ENCODE measurements around the gene SOCS3. TPM values are rescaled to one million over a fixed set of nuclear protein-coding genes. Genes with fewer than 3 reads are reported as not detected.

SOCS3 gene
- total and polyA plus RNA-seq, 10 donors, result 10.7 to 164 (median 62.1) TPM

GRCh38 chr17:78401891-78402290, 42.0 kb upstream of the SOCS3 start:
- Histone ChIP-seq H3K27ac (peak overlapping the region in 1 of 8 donors; percentile 30), H3K4me1 (peaks cover 0 to 19% (median 4%) of the 10 kb centered on the region in 6 donors), H3K27me3 (replicated peaks in 1 of 7) (no peaks in the 10 kb centered on the region), H3K36me3 (peaks cover 19 to 100% (median 95%) of the 10 kb centered on the region in 6 donors), H3K9me3 (no peaks in the 10 kb centered on the region), H3K4me3 (no peak overlapping the region)
- WGBS, 5 donors, result 59 to 95% (median 70%) methylated on average over 5 to 8 of the region's 8 CpGs
- intact Hi-C loops (cut with DNase I; ENCODE audit: low total_unique reads), result no loop called here
- TF ChIP-seq POLR2A (IDR thresholded peaks at IDR 0.05) (no peak), POLR2AphosphoS5 (IDR thresholded peaks at IDR 0.05) (peak in 2 of 3 donors; percentile 3 to 11)
- TF ChIP-seq, protein P1, sequence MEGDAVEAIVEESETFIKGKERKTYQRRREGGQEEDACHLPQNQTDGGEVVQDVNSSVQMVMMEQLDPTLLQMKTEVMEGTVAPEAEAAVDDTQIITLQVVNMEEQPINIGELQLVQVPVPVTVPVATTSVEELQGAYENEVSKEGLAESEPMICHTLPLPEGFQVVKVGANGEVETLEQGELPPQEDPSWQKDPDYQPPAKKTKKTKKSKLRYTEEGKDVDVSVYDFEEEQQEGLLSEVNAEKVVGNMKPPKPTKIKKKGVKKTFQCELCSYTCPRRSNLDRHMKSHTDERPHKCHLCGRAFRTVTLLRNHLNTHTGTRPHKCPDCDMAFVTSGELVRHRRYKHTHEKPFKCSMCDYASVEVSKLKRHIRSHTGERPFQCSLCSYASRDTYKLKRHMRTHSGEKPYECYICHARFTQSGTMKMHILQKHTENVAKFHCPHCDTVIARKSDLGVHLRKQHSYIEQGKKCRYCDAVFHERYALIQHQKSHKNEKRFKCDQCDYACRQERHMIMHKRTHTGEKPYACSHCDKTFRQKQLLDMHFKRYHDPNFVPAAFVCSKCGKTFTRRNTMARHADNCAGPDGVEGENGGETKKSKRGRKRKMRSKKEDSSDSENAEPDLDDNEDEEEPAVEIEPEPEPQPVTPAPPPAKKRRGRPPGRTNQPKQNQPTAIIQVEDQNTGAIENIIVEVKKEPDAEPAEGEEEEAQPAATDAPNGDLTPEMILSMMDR (IDR thresholded peaks at IDR 0.05 in 8 of 11, conservative IDR thresholded peaks at IDR 0.05 in 3 of 11), result no peak
- no peak for DNase-seq

DNA sequence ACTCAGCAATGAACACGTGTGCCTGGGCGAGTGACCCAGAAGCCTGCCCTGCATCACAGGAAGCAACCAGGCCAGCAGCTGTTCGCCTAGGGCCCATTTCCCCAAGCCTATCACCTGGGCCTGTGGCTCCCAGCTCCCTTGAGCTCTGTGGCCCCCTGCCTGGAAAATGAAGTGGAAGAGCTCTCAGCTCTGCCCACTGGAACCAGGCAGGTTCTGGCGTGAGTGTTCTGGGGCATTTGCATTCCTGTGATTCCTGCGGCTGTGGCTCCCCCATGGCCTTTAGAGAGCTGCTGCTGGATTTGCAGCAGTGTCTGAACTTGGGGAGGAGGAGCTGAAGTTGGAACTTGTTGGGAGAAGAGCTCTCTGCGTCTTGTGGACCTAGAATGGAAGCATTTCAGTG, 41.4 kb upstream of the SOCS3 start:
- TF ChIP-seq, protein P1 (IDR thresholded peaks at IDR 0.05 in 8 of 11, conservative IDR thresholded peaks at IDR 0.05 in 3 of 11), result no peak
- TF ChIP-seq POLR2A (IDR thresholded peaks at IDR 0.05) (no peak), POLR2AphosphoS5 (IDR thresholded peaks at IDR 0.05) (no peak)
- H3K27me3 ChIP-seq (replicated peaks in 1 of 7), result no peaks in the 10 kb centered on the region
- H3K27ac ChIP-seq, result peak overlapping the region in 1 of 8 donors; percentile 30
- H3K9me3 ChIP-seq, result no peaks in the 10 kb centered on the region
- H3K4me3 ChIP-seq, result no peak overlapping the region
- whole genome bisulfite sequencing, 5 donors, result 59 to 91% (median 71%) methylated on average over 4 to 6 of the region's 6 CpGs
- H3K36me3 ChIP-seq, result peaks cover 19 to 100% (median 98%) of the 10 kb centered on the region in 6 donors
- H3K4me1 ChIP-seq, result peaks cover 0 to 13% (median 2%) of the 10 kb centered on the region in 6 donors
- intact Hi-C loops (cut with DNase I; ENCODE audit: low total_unique reads), result no loop called here
- DNase-seq, result no peak

DNA sequence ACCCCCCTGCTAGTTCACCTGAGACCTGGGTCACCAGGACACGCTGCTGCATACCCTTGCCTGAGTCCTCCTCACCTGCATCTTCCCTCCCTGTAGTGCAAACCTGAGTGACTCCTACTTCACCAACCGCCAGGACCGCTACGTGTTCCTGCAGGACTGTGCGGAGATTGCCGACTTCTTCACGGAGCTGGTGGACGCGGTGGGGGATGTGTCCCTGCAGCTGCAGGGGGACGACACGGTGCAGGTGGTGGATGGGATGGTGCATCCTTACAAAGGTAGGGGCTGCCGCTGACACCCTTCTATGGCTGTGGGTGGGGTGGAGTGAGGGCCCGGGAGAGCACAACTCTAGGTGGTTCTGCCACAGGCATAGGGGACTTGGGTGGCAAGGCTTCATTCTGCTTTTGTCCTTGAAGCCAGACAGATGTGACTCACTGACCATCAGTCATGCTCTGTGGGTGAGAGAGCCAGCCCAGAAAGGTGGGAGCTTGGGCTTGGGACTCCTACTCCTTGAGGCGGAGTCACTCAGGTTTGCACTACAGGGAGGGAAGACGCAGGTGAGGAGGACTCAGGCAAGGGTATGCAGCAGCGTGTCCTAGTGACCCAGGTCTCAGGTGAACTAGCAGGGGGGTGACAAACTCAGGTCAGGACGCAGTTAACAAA, 40.8 kb upstream of the SOCS3 start:
- no peak for TF ChIP-seq POLR2A (IDR thresholded peaks at IDR 0.05)
- TF ChIP-seq, protein P1 (IDR thresholded peaks at IDR 0.05 in 8 of 11, conservative IDR thresholded peaks at IDR 0.05 in 3 of 11), result no peak
- peak in 1 of 3 donors; percentile 67 for TF ChIP-seq POLR2AphosphoS5 (IDR thresholded peaks at IDR 0.05)
- DNase-seq, result no peak
- Histone ChIP-seq H3K36me3 (peaks cover 19 to 100% (median 98%) of the 10 kb centered on the region in 6 donors), H3K4me1 (peaks cover 0 to 16% (median 2%) of the 10 kb centered on the region in 6 donors), H3K27me3 (replicated peaks in 1 of 7) (no peaks in the 10 kb centered on the region), H3K27ac (no peak overlapping the region), H3K4me3 (no peak overlapping the region), H3K9me3 (no peaks in the 10 kb centered on the region)
- 89 to 91% (median 91%) methylated on average over 15 to 17 of the region's 17 CpGs for whole genome bisulfite sequencing, 5 donors
- intact Hi-C loops (cut with DNase I; ENCODE audit: low total_unique reads), result no loop called here

- peaks cover 19 to 100% (median 95%) of the 10 kb centered on the region in 6 donors for H3K36me3 ChIP-seq
- DNase-seq, result no peak
- no peaks in the 10 kb centered on the region for H3K9me3 ChIP-seq
- intact Hi-C loops (cut with DNase I; ENCODE audit: low total_unique reads), result no loop called here
- no peaks in the 10 kb centered on the region for H3K27me3 ChIP-seq (replicated peaks in 1 of 7)
- H3K4me1 ChIP-seq, result peaks cover 0 to 26% (median 9%) of the 10 kb centered on the region in 6 donors
- H3K4me3 ChIP-seq, result no peak overlapping the region
- WGBS, 5 donors, result 78 to 97% (median 80%) methylated on average over 5 to 6 of the region's 6 CpGs
- TF ChIP-seq POLR2A (IDR thresholded peaks at IDR 0.05), result no peak
- no peak for TF ChIP-seq POLR2AphosphoS5 (IDR thresholded peaks at IDR 0.05)
- TF ChIP-seq, protein P1 (IDR thresholded peaks at IDR 0.05 in 8 of 11, conservative IDR thresholded peaks at IDR 0.05 in 3 of 11), result no peak
- no peak overlapping the region for H3K27ac ChIP-seq
These were observed 39.8 kb upstream of the SOCS3 start for GRCh38 chr17:78399693-78400144.
